NOMO-1 (cell line): ENCODE data around the gene NOP14.
"Not testable (repeated sequence)": the region's sequence is repeated elsewhere in the genome, so short reads cannot be mapped to it uniquely, and the experiment has no call there.

Experiments
- DNase-seq, 2 experiments: peaks; one replicate each; lab custom pipeline; 2025; ENCODE audit not compliant: unreplicated experiment in 2 of 2; lab: John Stamatoyannopoulos, UW

Gene NOP14

DNA sequence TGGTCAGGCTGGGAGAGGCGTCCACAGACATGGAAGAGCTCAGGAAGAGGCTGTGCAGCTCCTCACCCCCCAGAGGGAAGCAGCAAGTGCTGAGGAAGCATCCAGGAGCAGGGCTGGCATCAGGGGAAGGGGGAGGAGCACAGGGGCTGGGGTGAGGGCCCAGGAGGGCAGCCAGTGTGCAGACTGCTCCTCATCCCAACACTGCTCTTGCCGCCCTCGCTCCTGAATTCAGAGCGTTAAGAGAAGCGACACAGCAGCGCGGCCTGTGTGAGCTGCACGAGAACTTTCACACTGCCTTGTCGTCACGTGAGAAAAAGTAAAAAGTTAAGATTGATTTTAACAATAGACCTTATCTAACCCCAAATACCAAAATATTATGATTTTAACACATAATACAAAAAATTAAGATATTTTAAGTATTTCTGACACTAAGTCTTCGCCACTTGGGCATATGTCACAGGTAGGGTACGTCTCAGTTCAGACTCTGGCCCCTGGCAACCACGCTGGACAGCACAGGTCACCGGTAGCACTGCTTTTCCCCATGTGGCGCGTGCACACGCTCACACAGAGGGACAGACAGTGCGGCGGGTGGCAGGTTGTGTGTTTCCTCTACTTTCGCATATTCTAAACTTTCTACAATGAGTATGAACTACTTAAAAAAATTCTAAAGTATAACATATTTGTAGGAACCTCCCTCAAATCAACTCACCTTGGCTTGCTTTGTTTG lies 19.7 kb downstream of the NOP14 start:
- no peak for DNase-seq

DNA sequence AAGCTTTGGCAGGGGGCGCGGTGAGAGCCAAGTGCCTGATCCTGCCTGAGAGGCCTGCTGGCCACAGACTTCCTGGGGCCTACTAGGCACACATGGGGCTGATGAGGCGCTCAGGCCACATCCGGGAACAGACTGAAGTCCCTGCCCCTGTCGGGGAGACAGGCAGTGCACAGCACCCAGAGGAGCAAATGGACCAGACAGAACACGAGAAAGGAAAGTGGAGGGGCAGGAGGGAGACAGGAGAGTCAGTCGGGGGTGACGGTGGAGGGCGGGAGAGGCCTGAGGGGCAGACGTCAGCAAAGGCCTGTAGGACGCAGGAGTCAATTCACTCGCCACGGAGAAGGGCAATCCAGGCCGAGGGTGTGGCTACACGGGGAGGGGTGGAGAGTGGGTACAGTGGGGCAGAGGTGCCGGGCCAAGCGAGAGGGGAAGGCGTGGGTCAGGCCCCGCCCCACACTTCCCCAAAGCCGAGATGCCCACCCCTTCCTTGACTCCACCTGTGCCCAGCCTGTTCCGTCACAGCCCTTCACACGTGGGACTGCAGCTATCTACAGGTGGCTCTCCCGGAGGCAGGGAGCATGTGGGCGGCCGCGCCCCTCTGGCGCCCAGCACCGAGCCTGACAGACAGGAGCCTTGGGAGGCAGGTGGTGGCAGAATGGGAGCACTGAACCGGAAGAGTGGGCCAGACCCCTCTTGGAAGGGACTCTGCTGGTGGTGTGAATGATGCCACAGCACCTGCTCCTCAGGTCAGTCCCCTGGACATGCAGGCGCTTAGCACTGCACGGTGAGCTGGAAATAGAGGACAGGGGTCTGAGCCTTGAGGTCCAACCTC lies 20.5 kb downstream of the NOP14 start:
- no peak for DNase-seq

DNA sequence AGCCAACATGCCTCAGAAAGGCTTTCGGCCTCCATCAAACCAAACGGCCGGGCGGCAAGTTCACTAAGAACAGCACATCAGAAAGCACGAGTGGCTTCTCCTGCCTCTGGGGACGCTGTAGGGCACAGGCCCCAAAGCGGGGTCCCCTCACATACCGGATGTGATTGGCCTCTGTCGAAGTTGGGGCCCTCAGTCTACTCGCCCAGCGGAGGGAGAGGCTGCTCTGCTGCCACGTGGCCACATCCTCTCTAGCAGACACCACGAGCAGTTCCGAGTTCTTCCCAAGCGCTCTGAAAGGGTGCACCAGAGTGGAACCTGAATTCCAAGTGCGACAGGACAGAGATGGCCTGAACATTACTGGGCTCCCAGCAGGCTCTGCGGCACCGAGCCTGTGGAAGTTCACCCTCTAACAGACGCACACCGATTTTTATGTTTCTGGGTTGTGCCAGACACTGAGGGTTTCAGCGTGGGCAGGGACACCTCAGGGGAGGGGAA lies 21.1 kb downstream of the NOP14 start:
- no peak for DNase-seq

DNA sequence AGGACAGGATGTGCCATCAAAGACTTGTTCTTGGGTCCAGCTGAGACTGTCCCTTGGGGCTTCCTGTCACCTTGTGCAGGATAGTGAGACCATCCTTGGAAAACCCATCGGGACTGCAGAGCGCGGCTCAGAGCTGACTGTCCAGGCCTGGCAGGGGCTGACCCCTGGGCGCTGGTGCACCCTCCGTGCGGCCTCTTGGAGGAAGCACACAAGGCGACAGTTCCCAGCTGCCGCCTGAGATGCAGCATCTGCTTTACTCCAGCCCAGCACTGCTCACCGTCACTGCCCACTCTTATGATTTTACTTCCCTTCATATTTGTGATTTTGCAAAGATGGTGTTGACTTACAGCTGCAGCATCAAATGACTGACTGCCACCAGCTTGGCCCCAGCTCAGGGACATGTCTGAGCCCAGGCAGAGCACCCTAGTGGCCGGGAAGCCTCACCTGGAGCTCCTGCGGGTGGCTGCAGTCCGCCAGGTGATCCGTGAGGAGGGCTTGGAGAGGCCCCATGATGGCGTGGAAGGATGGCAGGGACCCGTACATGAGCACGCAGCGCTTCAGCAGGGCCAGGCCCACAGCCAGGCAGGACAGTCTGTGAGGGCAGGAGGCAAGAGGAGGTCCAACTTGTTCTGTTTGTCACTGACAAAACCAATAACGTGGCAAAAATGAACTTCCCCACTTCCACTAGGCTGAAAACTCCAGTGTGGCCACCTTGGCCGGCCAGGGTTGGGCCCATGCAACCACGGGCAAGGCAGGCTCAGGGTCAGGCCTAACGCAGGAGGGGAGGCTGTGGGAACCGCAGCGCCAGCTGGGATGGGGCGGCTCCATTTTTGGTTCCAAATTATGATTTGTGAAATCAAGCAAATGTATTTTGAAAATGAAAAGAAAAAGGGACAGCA lies 21.8 kb downstream of the NOP14 start:
- DNase-seq, result no peak

DNA sequence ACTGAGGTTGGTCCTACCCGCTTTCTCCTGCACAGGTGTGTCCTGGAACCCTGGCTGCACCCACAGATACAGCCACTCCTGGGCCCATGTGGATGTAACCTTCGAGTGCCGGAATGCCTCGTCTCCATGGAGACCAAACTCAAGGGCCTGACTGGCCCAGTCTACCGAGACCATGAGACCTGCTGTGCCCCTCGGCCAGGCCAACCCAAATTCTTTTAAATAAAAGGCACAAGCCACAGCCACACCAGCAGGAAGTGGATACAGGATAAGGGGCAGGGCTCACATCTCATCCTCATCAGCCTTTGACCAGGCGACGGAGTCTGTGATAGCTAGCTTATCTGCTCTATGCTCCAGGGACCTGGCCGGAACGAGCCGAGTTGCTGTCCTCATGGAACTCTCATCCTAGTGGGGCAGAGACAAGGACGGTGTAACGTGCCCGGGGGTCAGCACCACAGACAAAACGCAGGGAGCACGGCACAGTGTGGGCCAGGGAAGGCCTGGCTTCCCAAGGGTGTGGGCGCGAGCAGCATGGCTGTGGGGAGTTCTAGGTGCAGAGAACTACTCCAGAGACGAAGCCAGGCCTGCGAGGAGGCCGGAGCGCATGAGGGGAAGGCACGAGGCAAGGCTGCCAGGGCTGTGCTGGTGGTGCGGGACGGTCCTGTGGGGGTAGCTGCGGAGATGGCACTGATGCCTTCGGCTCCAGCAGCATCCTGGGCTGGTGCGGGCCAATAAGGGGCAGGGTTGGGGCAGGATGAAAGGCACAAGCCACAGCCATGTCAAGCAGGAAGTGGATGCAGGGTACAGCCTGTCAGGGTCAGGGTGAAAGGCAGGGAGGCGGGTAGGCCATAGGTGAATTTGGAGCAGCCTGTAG lies 22.7 kb downstream of the NOP14 start:
- DNase-seq, result no peak

DNA sequence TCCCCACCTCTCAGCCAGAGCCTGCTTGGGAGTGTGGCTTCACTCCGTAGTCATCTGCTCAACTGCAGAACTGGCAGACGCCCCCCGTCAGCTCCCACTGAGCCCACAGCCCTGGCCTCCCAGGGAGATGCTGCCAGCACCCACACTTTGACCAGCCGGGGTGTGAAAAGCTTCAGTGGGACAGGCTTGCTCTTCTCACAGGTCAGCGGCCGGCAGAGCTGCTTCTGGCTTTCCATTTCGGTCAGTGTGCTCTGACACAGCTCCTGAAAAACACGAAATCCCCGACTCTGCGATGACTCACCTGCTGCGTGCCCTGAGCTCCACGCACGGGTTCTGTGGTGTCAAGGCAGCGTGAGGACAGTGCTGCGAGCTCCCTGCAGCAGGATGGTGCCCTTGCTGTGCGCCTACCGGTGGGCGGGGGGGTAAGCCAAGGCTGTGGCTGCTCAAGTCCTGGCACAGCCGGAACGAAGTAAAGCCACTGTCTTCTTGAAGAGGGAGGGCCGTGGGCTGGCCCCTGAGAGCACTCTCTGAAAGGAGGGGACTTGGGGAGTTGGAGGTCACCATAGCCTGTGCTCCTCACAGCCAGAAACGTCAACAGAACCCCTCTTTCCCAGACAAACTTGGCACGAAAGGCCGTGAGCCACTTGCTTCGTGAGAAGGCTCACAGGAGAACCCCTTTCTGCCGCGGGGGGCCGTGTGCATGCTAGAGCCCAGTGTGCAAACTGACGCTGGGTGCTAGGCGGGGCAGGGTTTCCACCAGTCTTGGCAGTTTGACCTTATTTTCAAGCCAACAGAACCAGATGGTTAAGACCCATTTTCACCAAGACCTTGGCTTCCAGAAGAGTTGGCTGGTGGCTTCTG lies 23.6 kb downstream of the NOP14 start:
- no peak for DNase-seq

DNA sequence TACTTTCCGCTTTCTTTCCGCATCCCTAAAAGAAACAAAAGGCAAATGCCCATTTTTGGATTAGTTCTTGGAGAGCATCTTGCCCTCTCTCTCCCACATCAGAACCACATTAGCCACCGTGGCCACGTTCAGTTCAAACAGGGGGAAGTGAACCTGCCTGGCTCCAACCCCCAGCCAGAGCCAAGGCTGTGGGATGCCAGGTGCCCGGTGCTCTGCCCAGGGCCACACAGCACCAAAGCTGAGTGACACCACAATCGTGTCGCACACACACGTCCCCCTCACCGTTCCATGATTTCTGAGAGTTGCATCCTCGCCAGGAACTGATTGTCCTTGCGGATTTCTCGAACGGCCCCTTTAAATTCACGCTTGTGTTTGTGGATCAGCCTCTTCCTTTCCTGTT lies 24.3 kb downstream of the NOP14 start:
- DNase-seq, result no peak

DNA sequence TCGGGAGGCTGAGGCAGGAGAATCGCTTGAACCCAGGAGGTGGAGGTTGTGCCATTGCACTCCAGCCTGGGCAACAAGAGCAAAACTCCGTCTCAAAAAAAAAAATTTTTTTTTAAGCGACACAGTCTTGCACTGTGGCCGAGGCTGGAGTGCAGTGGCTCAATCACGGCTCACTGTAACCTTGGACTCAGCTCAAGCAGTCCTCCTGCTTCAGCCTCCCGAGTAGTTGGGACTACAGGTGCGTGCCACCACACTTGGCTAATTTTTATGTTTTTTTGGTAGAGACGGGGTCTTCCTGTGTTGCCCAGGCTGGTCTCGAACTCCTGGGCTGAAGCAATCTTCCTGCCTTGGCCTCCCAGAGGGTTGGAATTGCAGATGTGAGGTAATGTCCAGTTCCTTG lies 24.8 kb downstream of the NOP14 start:
- DNase-seq, result not testable (repeated sequence)

DNA sequence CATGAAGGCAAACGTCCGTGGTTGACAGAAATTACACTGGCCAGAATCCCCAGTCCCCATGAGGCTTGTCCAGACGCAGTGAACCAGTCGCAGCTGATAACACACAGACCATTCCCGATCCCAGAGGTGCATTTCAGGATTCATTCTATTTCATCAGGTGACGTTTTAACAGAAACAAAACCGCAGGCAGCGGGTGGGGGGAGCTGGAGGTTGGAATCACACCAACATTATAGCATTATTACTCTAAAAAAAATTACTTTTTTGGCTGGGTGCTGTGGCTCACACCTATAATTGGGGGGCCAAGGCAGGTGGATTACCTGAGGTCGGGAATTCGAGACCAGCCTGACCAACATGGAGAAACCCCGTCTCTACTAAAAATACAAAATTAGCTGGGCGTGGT lies 25.2 kb downstream of the NOP14 start:
- DNase-seq, result no peak

DNA sequence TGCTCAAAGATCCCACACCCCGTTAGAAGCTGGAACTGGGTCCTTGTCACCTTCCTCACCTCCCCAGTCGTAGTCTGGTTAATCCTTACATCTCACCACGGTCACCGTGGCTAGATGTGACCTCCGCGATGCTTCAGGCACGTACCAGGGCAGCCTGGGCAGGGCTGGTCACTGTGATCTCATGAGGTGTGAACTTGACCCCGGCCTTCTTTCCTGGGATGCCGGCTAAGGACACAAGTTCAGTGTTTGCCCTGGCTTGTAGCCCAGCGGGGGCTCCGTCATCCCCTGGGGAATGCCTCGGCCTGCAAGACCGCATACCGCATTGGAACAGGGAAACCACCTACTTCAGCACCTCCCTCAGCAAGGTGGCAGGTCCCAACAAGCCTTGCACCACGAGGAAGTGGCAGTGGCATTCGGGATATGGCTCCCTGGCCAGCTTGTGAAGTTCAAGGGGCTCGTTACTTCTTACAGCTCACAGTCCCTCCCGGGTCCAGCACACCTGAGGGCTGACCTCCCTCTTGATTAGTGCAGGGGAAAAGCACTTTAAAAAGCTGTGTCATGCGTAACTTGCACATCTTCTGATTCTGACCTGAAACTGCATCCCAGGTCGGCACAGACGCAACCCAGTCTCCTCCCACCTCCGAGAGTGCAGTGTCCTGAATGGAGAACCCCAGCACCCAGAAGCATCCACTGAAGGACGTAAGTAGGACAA lies 25.9 kb downstream of the NOP14 start:
- DNase-seq, result no peak

DNA sequence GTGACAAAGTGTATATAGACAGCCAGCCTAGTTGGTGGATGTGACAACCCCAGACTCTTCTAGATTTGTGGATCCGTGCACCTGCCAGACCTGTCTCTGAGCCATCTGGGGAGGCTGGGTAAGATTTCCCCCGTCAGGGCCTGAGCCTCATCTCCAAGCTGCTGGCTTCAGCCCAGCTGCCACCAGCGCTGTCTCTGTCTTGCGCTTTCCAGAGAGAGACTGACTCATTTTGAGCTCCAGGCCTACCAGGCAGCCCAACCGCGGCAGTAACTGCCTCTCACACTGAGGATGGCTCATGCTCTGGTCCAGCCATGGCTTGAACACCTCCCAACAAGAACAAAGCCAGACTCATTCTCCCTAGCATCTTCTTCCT lies 26.4 kb downstream of the NOP14 start:
- DNase-seq, result no peak

DNA sequence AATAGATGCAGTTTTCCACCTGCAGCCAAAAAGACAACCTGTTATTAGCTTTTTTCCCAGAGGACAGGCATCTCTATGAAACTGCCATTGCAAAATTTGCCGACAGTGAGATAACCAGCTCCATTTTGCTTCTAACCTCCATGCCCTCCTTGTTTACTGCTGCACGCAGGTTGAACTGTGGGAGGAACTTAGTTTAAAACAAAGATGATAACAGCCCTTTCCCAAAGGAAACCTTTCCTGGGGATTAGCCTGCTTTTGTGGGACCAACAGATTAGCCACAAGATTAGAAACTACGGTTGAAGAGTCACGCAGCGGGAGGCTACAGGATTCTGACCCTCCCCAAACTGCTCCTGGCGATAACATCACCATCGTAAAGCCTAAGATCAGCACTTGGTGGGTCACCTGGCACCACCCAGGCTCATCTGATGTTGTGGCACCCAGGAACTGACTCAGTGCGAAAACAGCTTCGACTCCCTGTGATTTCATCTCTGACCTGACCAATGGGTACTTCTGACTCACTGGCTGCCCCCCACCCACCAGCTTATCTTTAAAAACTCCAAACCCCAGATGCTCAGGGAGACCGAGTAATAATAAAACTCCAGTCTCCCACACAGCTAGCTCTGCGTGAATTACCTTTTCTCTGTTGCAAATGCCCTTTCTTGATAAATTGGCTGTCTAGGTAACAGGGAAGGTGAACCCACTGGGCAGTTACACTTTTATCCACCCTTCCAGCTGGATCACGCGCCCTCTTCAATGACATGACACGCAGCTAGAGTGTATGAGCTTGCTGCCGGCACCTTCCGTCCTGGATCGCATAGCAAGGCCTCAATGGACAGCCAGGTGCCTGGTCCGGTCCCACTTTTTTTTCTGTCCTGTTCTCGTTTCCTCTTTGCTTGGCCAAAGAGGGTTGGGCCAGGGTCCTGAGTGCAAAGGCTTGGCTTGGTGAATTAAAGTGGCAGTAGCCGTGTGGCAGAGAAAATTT lies 27.2 kb downstream of the NOP14 start:
- DNase-seq, result no peak

DNA sequence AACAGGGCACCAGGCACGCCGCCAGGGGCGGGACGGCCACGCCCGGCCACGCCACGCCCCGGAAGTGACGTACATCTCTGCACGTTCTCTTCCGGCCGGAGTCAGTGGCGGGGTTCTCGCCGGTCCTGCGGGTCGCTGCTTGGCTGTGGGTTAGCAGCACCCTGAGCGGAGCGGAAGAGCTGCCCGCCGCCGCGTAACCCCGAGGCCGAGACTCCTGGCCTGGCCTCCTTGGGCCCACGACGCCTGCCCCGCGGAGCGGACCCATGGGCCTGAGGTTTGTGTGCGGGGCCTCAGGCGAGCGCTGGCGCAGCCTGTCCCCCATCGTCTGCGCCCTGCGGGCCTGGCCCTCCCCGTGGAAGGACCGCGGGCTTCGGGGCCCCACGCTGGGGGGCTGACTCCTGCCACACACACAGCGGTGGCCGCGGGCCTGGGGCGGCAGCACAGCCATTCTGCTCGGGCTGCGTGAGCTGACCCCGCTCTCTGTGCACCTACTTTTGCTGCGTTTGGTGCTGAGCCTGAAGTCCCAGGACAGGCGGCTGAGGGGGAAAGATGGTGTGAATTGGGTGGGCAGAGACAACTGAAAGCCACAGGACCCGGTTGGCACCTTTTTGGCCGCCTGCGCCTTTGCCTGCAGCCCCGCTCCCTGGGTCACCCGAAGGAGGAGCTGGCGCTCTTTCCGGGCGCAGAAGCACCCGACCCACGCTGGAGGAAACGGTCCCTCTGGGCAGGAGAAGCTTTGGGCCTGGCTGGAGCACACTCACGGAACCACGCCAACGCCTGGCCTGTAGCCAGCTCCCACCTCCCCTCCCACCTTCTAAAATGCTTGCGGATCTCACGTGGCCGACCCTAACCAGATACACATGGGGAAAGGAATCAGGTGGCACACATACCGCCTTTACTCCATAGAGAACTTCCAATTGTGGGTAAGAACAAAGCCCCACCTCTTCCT lies 28.1 kb downstream of the NOP14 start:
- DNase-seq, result peak; percentile 79 to 92

DNA sequence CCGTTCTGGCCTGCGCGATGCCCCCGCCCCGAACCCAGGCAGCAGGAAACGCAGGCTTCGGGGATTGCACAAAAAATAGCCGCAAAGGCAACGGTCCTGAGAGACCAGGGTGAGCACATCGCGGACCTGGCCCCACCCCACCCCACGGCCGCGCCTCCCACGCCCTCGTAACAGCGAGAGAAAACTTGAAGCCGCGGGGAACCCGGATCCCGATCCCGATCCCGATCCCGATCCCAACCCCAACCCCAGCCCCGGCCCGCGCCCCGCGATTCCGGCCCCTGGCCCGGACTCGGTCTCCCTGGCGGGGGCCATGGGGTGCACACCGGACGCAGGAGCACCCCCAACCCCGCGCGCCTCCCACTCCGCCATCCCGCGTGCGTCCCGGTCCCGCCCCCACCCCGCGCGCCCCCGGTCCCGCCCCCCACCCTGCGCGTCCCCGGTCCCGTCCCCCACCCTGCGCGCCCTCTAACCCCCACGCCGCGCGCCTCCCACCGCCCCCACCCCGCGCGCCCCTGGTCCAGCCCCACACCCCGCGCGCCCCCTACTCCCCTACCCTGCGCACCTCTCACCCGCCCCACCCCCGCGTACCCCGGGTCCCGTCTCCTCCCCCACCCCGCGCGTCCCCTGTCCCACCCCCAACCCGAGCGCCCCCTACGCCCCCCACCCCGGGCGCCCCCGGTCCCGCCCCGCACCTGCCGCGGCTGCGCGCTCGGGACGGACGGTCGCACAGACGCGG lies 29.0 kb downstream of the NOP14 start:
- peak; percentile 72 to 80 for DNase-seq

DNA sequence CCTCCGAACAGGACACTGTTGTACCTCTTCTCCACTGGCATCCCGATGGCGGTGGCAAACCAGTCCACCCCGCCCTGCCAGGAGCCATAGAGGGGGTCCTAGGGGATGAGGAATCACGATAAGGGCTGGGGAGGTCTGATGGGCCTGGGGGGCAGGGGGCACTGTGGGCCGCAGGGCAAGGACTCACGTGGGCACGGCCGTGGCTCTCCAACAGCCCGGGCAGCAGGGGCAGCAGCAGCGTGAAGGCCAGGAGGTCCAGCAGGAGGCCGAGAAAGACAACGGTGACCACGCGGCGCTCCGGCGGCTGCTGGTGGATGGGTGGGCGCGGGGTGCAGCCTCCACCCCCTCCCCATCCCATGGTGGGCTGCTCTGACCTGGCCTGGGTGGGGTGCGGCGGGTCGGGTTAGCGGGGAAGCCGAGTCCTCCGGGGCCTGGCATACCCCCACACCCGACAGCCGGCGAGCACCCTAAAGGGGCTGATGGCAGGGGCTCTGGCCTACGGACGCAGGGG lies 29.6 kb downstream of the NOP14 start:
- DNase-seq, result no peak
